Activated CD4-positive, alpha-beta T cell treated with anti-CD3 and anti-CD28 coated beads, Interleukin-2, amount 50 U/mL, for 48 hours (primary cell): ENCODE measurements around the gene MAT2A.
A peak's percentile ranks its signal among the peaks of the same experiment; 100 is the strongest.
"Not testable (repeated sequence)": the region's sequence is repeated elsewhere in the genome, so short reads cannot be mapped to it uniquely, and the experiment has no call there.

ENCODE experiments used
- DNase-seq, 2 experiments: peaks; one replicate each; pipeline ENCODE4 v3.0.0-alpha.2; 2020

MAT2A gene

DNA sequence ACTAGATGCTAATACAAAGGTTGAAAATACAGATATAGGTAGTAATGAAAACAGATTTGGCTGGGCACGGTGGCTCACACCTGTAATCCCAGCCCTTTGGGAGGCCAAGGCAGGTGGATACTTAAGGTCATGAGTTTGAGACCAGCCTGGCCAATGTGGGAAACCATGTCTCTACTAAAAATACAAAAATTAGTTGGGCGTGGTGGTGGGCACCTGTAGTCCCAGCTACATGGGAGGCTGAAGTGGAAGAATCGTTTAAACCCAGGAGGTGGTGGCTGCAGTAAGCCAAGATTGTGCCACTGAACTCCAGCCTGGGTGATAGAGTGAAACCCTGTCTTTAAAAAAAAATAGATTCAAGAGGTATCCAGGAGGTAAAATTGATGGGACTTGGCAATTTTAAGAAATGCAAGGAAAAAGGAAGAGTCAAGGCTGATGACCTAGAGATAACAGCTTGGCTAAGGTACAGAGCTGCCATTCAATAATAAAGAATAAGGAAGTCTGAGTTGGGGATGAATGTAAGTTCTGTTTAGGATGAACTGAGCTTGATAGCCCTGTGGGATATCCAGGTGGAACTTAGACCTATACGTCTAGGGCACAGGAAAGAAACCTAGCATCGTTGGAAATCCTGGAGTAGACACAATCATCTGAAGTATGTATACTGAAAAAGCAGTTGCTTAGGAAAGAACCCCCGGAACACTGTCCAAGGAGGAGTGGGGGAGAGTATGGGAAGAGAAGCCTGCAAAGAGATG, 9.1 kb downstream of the MAT2A start:
- DNase-seq = no peak

DNA sequence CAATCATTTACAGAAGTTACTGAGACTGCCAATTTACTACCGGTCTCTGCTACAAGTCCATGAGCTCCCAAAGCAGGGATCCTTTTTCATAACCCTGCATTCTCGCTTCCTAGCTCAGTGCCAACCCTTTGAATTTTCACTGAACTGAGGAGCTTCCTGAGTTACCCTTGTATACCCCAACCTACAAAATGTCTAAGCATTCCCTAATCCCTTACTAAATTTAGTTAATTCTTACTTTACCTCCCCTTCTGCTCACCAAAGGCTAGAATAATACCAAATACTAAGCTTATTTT, 9.6 kb downstream of the MAT2A start:
- no peak for DNase-seq

DNA sequence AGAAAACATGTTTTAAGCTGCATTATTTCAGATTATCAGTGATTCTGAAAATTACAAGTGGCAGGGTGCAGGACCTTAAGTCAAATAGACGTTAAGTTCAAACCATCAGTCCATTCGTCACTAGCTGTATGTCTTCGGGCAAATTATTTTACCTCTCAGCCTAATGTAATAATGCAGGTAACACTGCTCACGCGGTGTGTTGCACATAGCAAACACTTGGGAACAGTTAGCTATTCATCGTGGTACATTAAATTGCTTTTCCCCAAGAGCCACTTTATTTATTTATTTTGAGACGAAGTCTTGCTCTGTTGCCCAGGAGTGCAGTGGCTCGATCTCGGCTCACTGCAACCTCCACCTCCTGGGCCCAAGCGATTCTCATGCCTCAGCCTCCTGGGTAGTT, 10.1 kb downstream of the MAT2A start:
- DNase-seq = no peak

DNA sequence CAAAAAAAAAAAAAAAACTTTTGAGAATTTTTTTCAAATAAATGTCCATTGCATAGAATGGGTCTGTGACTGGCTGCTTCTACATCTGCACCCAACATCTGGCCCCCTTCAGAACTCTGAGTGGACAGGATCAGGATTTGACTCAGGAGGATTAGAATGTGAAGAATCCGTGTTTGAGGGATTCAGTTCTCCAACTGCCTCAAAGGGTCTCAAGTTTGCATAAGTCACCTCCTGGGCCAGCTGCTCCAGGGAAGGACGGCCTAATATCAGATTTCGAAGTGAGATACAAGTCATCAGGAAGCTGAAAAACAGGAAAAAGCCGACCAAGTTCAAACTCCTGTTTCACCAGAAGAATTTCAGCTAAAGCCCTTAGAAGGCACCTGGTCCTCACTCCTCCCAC, 10.9 kb downstream of the MAT2A start:
- no peak for DNase-seq

DNA sequence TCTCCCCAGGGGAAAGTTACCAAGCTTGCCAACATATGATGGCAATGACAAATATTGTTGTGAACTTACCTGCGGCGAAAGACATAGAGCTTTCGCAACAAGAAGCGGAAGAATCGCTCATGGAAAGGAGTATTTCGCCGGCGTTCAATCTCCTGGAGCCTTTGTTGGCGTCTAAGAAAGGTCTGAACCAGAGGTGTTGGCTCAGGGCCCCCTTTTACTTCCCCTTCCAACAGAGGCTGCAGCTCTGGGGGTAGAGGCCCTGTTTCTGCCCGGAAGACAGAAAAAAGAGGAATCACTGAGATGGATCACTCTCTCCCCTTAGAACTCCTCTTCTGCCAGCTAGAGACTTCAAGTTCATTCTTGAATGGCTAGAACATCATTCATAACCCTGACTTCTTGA, 11.5 kb downstream of the MAT2A start:
- DNase-seq = no peak

DNA sequence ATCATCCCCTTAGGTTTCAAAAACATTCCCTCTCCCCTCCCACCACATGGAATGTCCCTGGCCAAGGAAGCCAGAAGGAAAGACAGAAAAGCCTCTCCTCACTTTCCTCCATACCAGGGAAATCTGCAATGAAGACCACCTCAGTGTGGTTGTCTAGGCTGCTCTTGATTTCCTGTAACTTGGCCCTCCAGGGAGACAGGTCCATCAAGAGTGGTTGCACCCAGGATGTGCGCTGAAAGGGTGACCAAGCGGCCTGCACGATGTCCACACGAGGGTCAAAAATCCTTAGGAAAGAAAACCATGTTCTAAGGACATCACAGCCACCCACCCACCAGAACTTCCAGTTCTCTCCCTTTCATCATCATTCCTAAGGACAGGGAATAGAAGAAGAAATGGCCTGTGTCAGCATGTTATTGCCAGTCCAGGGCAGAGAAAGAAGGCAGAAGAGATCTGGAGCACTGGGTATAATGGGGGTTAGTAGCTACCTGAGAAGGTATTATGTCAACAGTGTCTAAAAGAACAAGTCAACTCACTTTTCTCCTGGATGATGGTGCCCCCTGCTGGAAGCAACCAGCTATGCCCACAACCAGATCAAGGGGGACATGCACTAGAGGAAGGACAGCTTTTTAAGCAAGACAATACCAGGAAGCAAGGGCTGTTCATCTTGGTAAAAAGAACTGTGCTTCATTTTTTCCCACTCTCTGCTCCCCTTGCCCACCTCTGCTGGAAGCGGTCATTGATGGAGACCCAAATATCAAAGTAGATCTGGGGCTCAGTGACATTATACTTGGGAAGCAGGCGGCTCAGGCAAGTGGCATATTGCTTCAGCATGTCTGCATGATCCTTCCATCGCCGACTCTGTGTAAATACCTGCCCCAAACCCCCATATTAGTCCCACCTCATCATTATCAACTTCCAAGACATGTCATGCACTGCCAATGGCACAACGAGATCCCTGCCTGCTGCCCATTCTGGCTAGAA, 13.0 kb downstream of the MAT2A start:
- DNase-seq = peak; percentile 86 to 91

DNA sequence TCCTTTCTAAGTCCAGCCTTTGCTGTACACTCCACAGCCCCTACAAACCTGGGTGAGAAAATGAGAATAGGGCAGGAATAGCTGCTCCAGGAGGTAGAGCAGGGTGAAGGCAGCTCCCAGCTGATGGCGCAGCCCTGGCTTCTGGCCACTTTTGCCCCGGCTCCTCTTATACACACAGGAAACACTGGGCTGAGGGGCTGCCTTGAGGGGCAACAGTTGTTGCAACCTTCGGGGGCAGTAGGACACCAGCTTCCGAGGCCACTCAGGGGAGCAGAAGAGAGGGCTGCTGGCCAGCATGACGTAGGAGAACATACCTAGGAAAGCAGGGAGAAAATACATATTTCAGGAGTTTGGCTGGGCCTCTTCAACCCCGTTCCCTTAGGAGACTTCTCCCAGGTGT, 14.2 kb downstream of the MAT2A start:
- DNase-seq = no peak

DNA sequence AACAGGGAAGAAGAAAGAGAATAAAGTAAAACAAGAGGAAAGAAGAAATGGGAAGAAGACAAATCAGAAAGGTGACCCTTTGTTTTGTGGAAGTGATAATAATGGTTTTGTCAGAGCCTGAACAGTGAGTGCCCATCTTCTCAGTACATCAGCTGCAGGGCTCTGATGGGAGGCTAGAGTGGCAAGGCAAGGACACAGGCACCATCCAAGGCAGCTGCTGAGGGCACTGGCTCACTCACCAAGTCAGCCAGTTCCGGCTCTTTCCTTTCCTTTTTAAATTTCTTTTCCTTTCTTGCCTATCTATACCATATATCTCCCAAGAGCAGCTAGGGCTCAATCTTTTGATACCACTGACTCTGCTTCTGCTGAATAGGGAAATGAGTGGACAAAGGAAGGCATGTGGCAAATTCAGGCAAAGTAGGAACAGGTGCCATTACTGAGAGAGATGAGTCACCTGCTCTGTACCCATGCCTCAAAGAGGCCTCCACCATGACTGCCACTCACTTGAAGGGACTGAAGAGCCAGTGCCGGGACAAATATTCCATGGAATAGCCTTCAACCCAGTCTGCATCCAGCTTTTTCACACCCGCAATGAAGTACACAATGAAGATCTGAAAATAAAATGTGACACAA, 16.1 kb downstream of the MAT2A start:
- no peak for DNase-seq

DNA sequence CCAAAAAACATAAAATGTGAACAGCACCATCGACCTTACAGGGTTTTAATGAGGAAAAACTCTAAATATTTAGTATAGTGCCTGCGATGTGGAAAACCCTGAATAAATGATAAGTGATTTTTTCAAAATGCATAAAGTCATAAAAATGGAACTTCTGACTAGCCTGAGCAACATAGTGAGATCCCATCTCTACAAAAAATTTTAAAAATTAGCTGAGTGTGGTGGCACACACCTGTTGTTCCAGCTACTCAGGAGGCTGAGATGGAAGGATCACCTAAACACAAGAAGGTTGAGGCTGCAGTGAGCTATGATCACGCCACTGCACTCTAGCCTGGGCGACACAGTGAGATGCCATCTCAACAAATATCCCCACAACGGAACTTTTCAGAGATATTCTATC, 18.2 kb downstream of the MAT2A start:
- no peak for DNase-seq

DNA sequence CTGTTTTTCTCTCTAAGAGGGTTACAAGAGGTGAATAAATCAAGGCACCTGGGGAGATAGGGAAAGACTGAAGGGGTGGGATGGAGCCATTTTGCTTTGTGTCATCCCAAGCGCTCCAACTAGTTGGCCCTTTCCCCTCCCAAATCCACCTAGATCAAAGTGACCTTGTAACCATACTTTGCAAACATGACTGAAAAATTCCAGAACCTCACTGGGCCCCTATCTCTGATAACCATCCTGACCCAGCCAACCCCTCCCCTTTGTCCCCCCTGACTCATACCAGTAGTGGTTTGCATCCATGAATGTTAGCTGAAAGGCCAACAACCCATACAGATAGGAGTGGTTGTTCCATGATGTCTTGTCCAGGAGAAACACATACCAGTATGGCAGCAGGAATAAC, 19.2 kb downstream of the MAT2A start:
- no peak for DNase-seq

DNA sequence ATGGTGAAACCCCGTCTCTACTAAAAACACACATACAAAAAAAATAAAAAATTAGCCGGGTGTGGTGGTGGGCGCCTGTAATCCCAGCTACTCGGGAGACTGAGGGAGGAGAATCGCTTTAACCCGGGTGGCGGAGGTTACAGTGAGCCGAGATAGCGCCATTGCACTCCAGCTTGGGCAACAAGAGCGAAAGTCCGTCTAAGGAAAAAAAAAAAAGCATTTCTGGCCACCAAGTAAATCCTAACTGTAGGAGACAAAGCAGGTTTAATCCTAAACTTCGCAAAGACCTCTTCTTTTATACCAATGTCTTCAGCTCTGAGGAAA, 21.4 kb downstream of the MAT2A start:
- DNase-seq = not testable (repeated sequence)

DNA sequence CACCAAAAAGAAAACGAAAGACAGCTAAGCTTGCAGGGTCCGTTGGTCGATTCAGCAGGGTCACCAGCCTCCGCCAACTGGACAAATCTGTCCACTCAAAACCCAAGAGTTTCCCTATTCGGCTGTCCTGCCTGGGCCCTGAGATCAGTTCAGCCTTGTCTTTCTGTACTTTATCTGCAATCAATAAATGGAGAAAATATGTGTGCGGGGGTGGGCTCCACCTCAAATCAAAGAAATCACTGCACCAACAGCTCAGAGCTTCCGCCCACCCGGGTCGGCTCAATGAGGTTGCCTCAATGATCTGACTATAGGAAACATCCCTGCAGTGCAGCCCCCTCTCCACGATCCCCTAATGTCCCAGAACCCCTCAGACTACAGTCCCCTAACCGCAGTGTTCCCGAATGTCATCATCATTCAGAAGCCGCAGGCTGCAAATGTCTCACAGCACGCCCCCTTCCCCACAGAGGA, 21.9 kb downstream of the MAT2A start:
- peak; percentile 32 to 45 for DNase-seq

DNA sequence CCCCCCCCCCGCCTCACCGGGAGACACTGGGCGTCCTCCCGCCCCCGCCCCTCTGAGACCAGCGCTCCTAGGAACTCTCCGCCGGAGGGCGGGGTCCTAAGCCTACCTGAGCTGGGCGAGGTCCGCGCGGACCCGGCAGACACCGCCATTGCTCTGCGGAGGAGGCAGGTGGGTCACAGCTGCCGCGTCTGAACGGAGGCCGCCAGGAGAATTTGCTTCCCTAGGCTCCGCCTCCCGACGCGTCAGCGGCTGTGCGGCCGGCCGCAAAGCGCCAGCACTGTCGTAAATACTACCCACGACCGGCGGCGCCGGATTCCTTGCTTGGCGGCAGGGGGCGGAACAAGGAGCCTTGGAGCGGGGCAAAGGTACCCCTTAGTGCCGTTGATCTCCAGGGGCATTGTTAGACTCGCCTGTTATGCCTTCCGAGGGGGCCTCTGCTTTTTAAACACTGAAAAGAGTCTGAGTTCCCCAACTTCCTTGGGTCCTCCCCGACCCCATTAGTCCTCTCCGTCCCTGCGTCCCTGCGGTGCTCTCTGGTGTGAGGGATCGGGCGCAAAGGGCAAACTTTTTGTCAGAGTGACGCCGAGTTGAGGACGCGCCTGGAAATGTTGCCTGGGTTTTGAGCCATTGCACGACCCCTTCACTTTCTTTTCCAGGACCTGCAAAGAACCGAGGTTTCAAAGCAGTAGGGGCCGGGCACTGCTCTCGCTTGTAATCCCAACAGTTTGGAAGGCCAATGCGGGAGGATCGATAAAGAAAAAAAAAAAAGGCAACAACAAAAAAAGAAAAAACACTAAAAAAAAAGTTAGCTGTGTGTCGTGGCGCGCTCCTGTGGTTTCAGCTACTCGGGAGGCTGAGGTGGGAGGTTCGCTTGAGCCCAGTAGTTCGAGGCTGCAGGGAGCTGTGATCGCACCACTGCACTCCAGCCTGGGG, 22.6 kb downstream of the MAT2A start, which contains the start of gene GGCX:
Gene GGCX, minus strand, starts transcription at position 214 of the 933 bp plus-strand sequence. Its CDS starts 65 bp downstream, at position 149.
- peak; percentile 95 to 96 for DNase-seq

DNA sequence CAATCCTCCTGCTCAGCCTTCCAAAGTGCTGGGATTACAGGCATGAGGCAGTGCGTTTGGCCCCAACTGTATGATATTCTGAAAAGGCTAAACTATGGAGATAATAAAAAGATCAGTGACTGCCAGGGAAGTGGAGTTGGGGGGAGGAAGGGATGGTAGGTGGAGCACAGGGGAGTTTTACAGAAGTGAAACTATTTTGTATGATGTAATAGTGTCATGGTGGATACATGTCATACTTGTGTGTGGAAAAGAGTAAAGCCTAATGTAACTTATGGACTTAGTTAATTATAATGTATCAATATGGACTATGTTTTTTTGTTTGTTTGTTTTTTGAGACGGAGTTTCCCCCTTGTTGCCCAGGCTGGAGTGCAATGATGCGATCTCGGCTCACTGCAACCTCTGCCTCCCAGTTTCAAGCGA, 25.2 kb downstream of the MAT2A start:
- DNase-seq = no peak

DNA sequence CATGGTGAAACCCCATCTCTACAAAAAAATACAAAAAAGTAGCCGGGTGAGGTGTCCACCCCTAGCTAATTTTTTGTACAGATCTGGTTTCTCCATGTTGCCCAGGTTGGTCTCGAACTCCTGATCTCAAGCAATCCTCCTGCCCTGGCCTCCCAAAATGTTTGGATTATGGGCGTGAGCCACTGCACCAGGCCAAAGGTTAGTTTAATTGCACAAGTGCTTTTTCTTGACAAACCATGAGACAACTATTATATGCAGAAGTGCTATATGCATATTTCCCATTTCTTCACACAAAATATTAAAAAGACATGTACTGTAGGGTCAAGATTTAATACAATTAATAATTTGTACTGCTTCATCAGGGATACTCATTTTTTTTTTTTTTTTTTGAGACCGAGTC, 27.3 kb downstream of the MAT2A start:
- DNase-seq = no peak

DNA sequence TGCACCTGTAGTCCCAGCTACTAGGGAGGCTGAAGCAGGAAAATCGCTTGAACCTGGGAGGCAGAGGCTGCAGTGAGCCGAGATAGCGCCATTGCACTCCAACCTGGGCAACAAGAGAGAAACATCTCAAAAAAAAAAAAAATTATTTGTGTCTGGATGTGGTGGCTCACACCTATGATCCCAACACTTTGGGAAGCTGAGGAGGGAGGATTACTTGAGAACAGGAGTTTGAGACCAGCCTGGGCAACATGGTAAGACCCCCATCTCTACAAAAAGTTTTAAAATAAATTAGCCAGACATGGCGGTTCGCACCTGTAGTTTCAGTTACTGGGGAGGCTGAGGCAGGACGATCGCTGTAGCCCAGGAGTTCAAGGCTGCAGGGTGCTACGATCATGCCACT, 36.8 kb downstream of the MAT2A start:
- DNase-seq = no peak

DNA sequence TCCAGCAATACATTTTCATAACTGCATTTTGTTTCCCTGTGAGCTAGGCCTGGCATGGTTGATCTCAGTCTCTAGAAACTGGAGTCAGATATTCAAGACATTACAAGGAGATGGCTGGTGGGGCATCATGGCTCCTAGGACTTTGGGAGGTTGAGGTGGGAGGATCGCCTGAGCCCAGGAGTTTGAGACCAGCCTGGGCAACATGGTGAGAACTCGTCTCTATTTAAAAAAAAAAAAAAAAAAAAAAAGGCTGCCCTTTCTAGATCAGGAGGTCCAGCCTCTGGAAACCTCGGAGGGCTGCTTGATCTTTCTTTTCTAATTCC, 38.1 kb downstream of the MAT2A start:
- no peak for DNase-seq

DNA sequence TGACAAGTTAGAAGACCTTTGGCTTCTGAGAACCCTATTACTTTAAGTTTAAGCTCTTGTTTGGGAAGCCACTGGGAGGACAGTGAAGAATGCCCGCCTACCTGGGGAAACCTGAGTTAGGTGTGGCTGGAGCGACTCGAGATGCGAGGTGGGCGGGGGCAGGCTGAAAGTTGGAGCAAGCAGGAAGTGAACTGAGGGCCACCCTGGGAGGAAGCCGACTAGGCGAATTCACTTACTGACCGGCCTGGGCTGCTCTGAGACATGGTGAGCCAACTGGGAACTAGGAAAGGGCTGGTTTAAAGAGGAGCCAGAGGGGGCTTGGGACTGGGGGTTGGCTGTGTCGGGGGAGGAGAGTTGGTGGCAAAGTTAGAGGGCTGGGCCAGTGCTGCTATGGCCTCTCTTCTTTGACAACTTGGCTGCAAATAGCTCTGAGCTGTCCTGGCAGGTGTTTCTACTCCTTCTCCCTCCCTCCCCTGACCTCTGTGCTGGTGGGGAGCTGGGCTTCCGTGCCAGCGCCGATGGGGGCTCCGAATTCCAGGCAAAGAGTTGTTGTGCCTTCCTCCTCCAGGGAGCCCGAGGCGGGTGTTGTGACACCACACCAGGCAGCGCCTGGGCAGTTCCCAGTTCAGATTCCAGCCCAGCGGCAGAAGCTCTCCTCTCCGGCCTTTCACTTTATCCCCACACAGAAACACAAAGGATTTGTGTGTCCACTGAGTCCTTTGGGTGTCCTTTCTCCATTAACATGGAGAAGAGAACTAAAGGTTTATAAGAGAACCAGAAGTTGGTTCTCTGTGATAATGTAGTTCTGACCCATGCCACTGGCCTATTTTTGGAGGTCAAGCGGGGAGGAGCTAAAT, 38.6 kb downstream of the MAT2A start, which contains the start of gene VAMP8:
Gene VAMP8, plus strand, starts transcription at position 201 of the 857 bp plus-strand sequence. Its CDS starts 61 bp downstream, at position 262.
- DNase-seq = peak; percentile 75 to 79

DNA sequence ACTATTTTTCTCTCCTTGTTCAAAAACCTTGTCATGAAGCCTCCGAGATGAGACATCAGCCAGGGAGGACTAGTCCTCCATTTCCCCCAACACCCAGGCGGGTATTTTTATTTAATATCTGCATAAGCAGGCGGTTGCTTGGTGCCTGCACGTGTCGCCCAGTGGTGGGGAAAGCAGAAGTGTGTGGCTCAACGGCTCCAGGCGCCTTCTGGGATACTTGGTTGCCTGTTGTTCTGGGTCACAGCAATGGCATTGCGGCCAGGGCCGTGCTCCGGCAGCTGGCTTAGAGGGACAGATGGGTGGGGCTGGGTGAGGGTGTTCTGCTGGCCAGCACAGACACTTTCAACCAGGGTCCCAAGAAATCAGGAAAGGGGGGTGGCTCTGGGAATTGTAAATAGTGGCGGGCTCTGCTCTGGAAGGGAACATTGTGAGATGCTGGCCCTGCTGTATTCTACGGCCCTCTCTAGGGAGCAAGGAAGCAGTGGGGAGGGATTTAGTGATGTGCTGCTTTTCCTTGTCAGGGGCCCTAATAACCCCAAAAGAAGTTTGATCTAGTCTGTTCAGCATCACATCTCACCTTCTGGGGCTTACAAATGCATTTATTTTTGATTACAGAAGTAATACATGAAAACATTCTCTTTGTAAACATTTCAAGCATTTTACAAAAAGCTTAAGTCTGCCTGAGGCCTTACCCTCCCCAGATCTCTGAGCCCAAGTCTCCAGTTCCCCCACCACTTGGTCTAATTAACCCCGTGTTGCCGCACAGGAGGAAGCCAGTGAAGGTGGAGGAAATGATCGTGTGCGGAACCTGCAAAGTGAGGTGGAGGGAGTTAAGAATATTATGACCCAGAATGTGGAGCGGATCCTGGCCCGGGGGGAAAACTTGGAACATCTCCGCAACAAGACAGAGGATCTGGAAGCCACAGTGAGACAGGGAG, 39.5 kb downstream of the MAT2A start:
- DNase-seq = peak in 1 of 2 experiments; percentile 41

DNA sequence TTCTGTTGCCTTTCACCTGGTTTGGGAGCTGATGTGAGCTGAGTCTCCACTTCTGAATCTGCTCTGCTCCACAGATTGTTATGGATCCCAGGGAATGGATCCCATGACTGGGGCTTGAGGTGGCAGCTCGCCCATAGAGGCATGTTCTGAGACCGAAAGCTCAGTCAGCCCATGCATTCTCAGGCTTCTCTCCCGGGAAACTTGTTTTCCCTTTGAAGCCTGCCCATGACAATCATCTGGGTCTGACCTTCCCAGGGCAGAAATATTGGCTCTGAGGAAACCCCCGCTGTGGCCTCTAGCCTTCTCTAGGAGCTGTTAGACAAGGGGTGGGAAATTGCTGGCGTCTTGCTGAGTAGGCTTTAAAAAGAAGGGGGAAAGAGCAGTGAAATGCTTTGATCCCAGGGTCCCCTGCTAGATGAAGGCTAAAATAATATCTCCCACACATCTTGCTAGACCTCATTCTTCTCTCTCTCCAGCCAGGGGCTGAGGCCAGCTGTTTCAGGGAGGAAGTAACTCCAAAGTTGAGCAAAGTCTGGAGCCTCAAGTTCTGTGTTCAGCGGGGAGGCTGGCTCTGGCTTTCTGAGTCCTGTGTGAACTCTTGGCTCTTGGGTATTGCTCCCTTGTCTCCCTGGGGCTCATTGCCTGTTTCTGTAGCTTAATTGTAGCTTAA, 40.4 kb downstream of the MAT2A start:
- DNase-seq = no peak
